ENCODE data around the gene LDLRAD4.

DNA sequence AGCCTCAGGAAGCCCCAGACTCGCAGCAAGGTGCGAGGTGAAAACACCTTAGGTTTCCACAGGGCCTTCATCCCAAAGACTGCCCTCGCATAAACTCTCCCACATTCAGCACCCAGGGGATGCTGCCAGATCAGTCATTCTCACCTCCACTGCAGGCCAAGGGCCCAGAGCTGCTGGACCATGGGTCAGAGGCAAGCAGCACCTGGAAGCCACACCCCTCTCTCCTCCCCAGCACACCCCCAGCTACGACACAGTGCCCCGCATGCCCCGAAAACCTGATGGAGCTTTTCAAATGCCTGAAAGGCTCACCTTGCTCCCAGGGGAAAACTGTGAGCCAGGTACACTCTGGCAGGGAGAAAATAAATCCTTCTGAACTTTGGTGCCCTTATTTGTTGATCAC lies 31.9 kb upstream of the LDLRAD4 start:
- TF ChIP-seq, protein P1, sequence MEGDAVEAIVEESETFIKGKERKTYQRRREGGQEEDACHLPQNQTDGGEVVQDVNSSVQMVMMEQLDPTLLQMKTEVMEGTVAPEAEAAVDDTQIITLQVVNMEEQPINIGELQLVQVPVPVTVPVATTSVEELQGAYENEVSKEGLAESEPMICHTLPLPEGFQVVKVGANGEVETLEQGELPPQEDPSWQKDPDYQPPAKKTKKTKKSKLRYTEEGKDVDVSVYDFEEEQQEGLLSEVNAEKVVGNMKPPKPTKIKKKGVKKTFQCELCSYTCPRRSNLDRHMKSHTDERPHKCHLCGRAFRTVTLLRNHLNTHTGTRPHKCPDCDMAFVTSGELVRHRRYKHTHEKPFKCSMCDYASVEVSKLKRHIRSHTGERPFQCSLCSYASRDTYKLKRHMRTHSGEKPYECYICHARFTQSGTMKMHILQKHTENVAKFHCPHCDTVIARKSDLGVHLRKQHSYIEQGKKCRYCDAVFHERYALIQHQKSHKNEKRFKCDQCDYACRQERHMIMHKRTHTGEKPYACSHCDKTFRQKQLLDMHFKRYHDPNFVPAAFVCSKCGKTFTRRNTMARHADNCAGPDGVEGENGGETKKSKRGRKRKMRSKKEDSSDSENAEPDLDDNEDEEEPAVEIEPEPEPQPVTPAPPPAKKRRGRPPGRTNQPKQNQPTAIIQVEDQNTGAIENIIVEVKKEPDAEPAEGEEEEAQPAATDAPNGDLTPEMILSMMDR (IDR thresholded peaks at IDR 0.05; ENCODE audit: borderline replicate concordance, extremely low read depth, low read length, poor library complexity, severe bottlenecking), result no peak
- no peak for TF ChIP-seq EZH2 (IDR thresholded peaks at IDR 0.05; ENCODE audit: borderline replicate concordance, low read depth, low read length, severe bottlenecking)

Measured in DND-41 (cell line).